ENCODE measurements around the gene FLT1.
A peak's percentile ranks its signal among the peaks of the same experiment; 100 is the strongest.

The FLT1 gene

DNA sequence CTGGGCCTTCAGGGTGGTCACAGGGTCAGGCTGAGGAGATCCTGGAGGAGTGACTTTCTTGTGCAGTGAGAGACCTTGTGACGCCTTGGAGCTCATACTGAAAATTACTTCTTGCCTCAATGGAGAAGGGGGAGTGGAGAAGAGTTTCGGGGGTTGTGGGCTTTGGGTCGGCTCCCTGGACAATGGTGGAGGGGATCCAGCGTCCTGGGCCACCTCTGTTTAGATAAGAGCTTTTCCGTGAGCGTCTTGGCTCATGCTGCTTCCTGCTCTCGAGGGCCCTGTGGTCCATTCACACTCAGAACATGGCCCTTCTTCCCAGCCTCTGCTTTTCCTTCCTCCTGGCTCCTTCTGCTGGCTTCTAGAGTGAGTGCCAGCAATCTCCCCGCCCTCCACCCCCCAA is 81.9 kb downstream of the FLT1 start (continued):
- TF ChIP-seq ZBTB26 (tag by site-specific recombination; optimal IDR thresholded peaks at IDR 0.05): no peak

- POLR2A ChIA-PET: no interaction called here
- CTCF ChIA-PET: no interaction called here
- Histone ChIP-seq H3K36me3 (ENCODE audit: control insufficient read depth in 2 of 2, insufficient read depth in 1 of 2, low read length in 2 of 2) (peaks cover 0 to 2% of the 10 kb centered on the region in 2 experiments; a peak in 1 of 3 replicates), H3K9me3 (ENCODE audit: control insufficient read depth, insufficient read depth, low read depth, low read length) (no peaks in the 10 kb centered on the region), H3K4me1 (ENCODE audit: control insufficient read depth, insufficient read depth, low read length) (no peaks in the 10 kb centered on the region), H3K27ac (ENCODE audit: extremely low read depth, low read depth, low read length) (no peak overlapping the region), H3K4me3 (ENCODE audit: low read depth, low read length) (no peak overlapping the region)
- no peak for TF ChIP-seq ZNF2 (tag by site-specific recombination; IDR thresholded peaks at IDR 0.05)
- no peak for TF ChIP-seq ZNF292 (tag by site-specific recombination; IDR thresholded peaks at IDR 0.05; ENCODE audit: borderline replicate concordance, low read depth)
- TF ChIP-seq ZNF423 (tag by site-specific recombination; IDR thresholded peaks at IDR 0.05): no peak
- no peak for TF ChIP-seq ZNF654 (tag by site-specific recombination; IDR thresholded peaks at IDR 0.05; ENCODE audit: low read depth)
- TF ChIP-seq ZNF544 (tag by site-specific recombination; IDR thresholded peaks at IDR 0.05): no peak
- TF ChIP-seq SP2 (tag by site-specific recombination; IDR thresholded peaks at IDR 0.05): no peak
- TF ChIP-seq PRDM4 (tag by site-specific recombination; IDR thresholded peaks at IDR 0.05): 0 out of 2 replicates have a peak, but pooled peaks have one; percentile 36
- no peak for TF ChIP-seq ZNF155 (tag by site-specific recombination; IDR thresholded peaks at IDR 0.05)
- no peak for TF ChIP-seq ZNF132 (tag by site-specific recombination; IDR thresholded peaks at IDR 0.05; ENCODE audit: borderline replicate concordance)
- TF ChIP-seq, protein P1, sequence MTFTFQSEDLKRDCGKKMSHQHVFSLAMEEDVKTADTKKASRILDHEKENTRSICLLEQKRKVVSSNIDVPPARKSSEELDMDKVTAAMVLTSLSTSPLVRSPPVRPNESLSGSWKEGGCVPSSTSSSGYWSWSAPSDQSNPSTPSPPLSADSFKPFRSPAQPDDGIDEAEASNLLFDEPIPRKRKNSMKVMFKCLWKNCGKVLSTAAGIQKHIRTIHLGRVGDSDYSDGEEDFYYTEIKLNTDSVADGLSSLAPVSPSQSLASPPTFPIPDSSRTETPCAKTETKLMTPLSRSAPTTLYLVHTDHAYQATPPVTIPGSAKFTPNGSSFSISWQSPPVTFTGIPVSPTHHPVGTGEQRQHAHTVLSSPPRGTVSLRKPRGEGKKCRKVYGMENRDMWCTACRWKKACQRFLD (tag by site-specific recombination; IDR thresholded peaks at IDR 0.05): no peak
- 0 out of 2 replicates have a peak, but pooled peaks have one; percentile 24 for TF ChIP-seq ZEB2 (tag by site-specific recombination; IDR thresholded peaks at IDR 0.05)
- no peak for TF ChIP-seq ZNF266 (tag by site-specific recombination; IDR thresholded peaks at IDR 0.05; ENCODE audit: low read depth)
- no peak for TF ChIP-seq PRDM2 (tag by site-specific recombination; IDR thresholded peaks at IDR 0.05; ENCODE audit: borderline replicate concordance)
- TF ChIP-seq ZNF248 (tag by site-specific recombination; IDR thresholded peaks at IDR 0.05): no peak
- no peak for TF ChIP-seq PBX3 (CRISPR knock-in tag; IDR thresholded peaks at IDR 0.05)
- no peak for TF ChIP-seq GFI1B (tag by site-specific recombination; IDR thresholded peaks at IDR 0.05)
- no peak for TF ChIP-seq MZF1 (tag by site-specific recombination; IDR thresholded peaks at IDR 0.05; ENCODE audit: borderline replicate concordance)
- TF ChIP-seq ZNF785 (tag by site-specific recombination; IDR thresholded peaks at IDR 0.05): no peak
- no peak for TF ChIP-seq BCL11A (tag by site-specific recombination; IDR thresholded peaks at IDR 0.05; ENCODE audit: low read depth)
- TF ChIP-seq ZNF514 (tag by site-specific recombination; IDR thresholded peaks at IDR 0.05): no peak
- TF ChIP-seq REPIN1 (tag by site-specific recombination; IDR thresholded peaks at IDR 0.05; ENCODE audit: low read depth): no peak
- peak; percentile 80 for TF ChIP-seq MYNN (tag by site-specific recombination; IDR thresholded peaks at IDR 0.05; ENCODE audit: borderline replicate concordance)
- no peak for TF ChIP-seq ZNF521 (tag by site-specific recombination; IDR thresholded peaks at IDR 0.05)
- no peak for TF ChIP-seq HOXC10 (CRISPR knock-in tag; IDR thresholded peaks at IDR 0.05)
These were observed 83.0 kb downstream of the FLT1 start for GRCh38 chr13:28411831-28412353.
